Glutamatergic neuron (in vitro differentiated cells): ENCODE measurements around the gene RGS2. TPM values are rescaled to one million over a fixed set of nuclear protein-coding genes. Genes with fewer than 3 reads are reported as not detected.

Experiments
- DNase-seq: peaks from one replicate; pipeline ENCODE4 v3.0.0; 2022
- H3K27ac Mint-ChIP-seq: one replicate; pipeline ENCODE4 v1.8.0; 2020; ENCODE audit warnings: mild to moderate bottlenecking, mixed read lengths, inconsistent platforms; ENCODE audit not compliant: unreplicated experiment
- H3K27me3 Mint-ChIP-seq: one replicate; pipeline ENCODE4 v1.8.0; 2020; ENCODE audit warnings: mild to moderate bottlenecking, moderate library complexity, mixed read lengths, inconsistent platforms; ENCODE audit not compliant: unreplicated experiment
- H3K36me3 Mint-ChIP-seq: one replicate; pipeline ENCODE4 v1.8.0; 2020; ENCODE audit warnings: mild to moderate bottlenecking, mixed read lengths, inconsistent platforms; ENCODE audit not compliant: unreplicated experiment
- H3K4me1 Mint-ChIP-seq: one replicate; pipeline ENCODE4 v1.8.0; 2020; ENCODE audit warnings: mild to moderate bottlenecking, low read depth, mixed read lengths, inconsistent platforms; ENCODE audit not compliant: unreplicated experiment
- H3K4me3 Mint-ChIP-seq: one replicate; pipeline ENCODE4 v1.8.0; 2020; ENCODE audit warnings: mild to moderate bottlenecking, mixed read lengths, inconsistent platforms; ENCODE audit not compliant: unreplicated experiment
- H3K9me3 Mint-ChIP-seq: one replicate; pipeline ENCODE4 v1.8.0; 2020; ENCODE audit warnings: mild to moderate bottlenecking, moderate library complexity, mixed read lengths, inconsistent platforms; ENCODE audit not compliant: unreplicated experiment
- total RNA-seq: library from RNA; stranded (reverse); fragmentation: NEBNext Ultra II Directional; extraction: Animal tissue kit (Norgen Biotek cat#: 25700); gene quantifications from one replicate; pipeline ENCODE4 v1.2.1, GENCODE V29; 2021; ENCODE audit not compliant: unreplicated experiment
- TF ChIP-seq, protein P1 (sequence below): fragments of 200-600 bp; sonication (generic); IDR thresholded peaks from one replicate; pipeline ENCODE4 v1.5.0; 2021; ENCODE audit not compliant: partially characterized antibody, unreplicated experiment

Gene RGS2
- total RNA-seq, 1 donor from 2014 or later: 33.5 TPM

GRCh38 chr1:192771341-192771740 lies 37.5 kb upstream of the RGS2 start:
- Mint-ChIP-seq H3K4me1 (no peaks in the 10 kb centered on the region), H3K4me3 (no peak overlapping the region), H3K9me3 (no peaks in the 10 kb centered on the region), H3K36me3 (no peaks in the 10 kb centered on the region), H3K27me3 (no peaks in the 10 kb centered on the region), H3K27ac (no peak overlapping the region)
- TF ChIP-seq, protein P1, sequence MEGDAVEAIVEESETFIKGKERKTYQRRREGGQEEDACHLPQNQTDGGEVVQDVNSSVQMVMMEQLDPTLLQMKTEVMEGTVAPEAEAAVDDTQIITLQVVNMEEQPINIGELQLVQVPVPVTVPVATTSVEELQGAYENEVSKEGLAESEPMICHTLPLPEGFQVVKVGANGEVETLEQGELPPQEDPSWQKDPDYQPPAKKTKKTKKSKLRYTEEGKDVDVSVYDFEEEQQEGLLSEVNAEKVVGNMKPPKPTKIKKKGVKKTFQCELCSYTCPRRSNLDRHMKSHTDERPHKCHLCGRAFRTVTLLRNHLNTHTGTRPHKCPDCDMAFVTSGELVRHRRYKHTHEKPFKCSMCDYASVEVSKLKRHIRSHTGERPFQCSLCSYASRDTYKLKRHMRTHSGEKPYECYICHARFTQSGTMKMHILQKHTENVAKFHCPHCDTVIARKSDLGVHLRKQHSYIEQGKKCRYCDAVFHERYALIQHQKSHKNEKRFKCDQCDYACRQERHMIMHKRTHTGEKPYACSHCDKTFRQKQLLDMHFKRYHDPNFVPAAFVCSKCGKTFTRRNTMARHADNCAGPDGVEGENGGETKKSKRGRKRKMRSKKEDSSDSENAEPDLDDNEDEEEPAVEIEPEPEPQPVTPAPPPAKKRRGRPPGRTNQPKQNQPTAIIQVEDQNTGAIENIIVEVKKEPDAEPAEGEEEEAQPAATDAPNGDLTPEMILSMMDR: no peak
- no peak for DNase-seq

DNA sequence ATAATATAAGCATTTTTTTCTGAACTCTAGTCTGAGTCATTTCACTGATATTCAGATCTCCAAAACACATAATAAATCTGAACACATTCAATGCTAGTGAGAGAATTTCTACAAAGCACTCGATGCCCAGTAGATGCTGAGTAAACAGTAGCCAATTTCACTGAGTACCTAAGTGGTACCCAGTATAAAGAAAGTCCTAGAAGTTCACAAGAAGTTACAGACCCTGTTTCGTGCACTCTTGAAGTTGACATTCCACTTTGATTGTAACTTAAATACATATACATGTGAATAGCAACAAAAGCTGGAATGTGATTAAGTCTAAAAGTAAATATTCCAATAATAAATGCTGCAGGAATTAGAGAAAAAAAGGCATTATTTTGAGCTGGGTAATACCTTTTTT lies 33.2 kb upstream of the RGS2 start:
- no peak for DNase-seq
- H3K4me3 Mint-ChIP-seq: no peak overlapping the region
- H3K4me1 Mint-ChIP-seq: no peaks in the 10 kb centered on the region
- no peaks in the 10 kb centered on the region for H3K9me3 Mint-ChIP-seq
- H3K36me3 Mint-ChIP-seq: no peaks in the 10 kb centered on the region
- H3K27me3 Mint-ChIP-seq: no peaks in the 10 kb centered on the region
- TF ChIP-seq, protein P1: no peak
- H3K27ac Mint-ChIP-seq: no peak overlapping the region

DNA sequence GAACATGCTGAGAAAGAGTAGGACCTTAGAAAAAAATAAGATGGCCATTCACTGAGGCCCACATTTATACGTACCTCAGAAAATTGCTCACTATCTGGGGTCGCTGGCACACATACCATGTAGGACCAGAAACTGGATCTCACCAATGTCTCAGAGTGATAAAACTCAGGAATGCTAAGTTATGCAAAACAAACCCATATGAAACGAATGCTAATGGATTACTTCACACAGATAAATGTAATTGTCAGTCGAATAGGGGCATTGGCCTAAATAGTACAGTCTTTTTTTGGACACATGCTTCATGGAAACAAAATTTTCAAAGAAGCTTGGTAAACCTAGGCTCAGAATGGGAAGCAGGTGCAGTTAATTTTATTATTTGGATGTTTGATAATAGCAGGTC lies 32.6 kb upstream of the RGS2 start:
- TF ChIP-seq, protein P1: no peak
- Mint-ChIP-seq H3K27me3 (no peaks in the 10 kb centered on the region), H3K27ac (no peak overlapping the region), H3K4me3 (no peak overlapping the region), H3K36me3 (no peaks in the 10 kb centered on the region), H3K4me1 (no peaks in the 10 kb centered on the region), H3K9me3 (no peaks in the 10 kb centered on the region)
- no peak for DNase-seq

GRCh38 chr1:192776998-192777397 lies 31.8 kb upstream of the RGS2 start:
- no peak for DNase-seq
- no peak overlapping the region for H3K27ac Mint-ChIP-seq
- no peaks in the 10 kb centered on the region for H3K9me3 Mint-ChIP-seq
- TF ChIP-seq, protein P1: no peak
- no peak overlapping the region for H3K4me3 Mint-ChIP-seq
- no peaks in the 10 kb centered on the region for H3K4me1 Mint-ChIP-seq
- no peaks in the 10 kb centered on the region for H3K27me3 Mint-ChIP-seq
- no peaks in the 10 kb centered on the region for H3K36me3 Mint-ChIP-seq

GRCh38 chr1:192783791-192784190 lies 25.0 kb upstream of the RGS2 start:
- H3K4me3 Mint-ChIP-seq: no peak overlapping the region
- DNase-seq: no peak
- H3K27ac Mint-ChIP-seq: no peak overlapping the region
- no peaks in the 10 kb centered on the region for H3K27me3 Mint-ChIP-seq
- H3K36me3 Mint-ChIP-seq: no peaks in the 10 kb centered on the region
- TF ChIP-seq, protein P1: no peak
- no peaks in the 10 kb centered on the region for H3K4me1 Mint-ChIP-seq
- H3K9me3 Mint-ChIP-seq: no peaks in the 10 kb centered on the region
